IPS-NIHi11 (cell line): ENCODE measurements around the gene MYO1A.
A peak's percentile ranks its signal among the peaks of the same experiment; 100 is the strongest.
"Not testable (repeated sequence)": the region's sequence is repeated elsewhere in the genome, so short reads cannot be mapped to it uniquely, and the experiment has no call there.

Experiments
- DNase-seq: peaks from one replicate; pipeline ENCODE4 v3.0.0; 2012; ENCODE audit warnings: mixed read lengths, low spot score

MYO1A gene

GRCh38 chr12:57087010-57087690, 37.2 kb upstream of the MYO1A start:
- peak; percentile 63 for DNase-seq

GRCh38 chr12:57086493-57087009, 36.6 kb upstream of the MYO1A start:
- peak; percentile 72 for DNase-seq

- no peak for DNase-seq
Observed at GRCh38 chr12:57085999-57086492, 36.1 kb upstream of the MYO1A start.

- DNase-seq, result no peak
Observed at GRCh38 chr12:57080855-57081254, 30.9 kb upstream of the MYO1A start.

- no peak for DNase-seq
Observed at GRCh38 chr12:57079821-57080220, 29.9 kb upstream of the MYO1A start.

- DNase-seq, result peak; percentile 97
Observed at GRCh38 chr12:57078519-57079404, 28.8 kb upstream of the MYO1A start, which contains the start of gene NEMP1. TSS of gene NEMP1 (minus strand) at chr12:57078791. CDS start at chr12:57078745, 46 bp downstream.

- DNase-seq, result not testable (repeated sequence)
Observed at GRCh38 chr12:57073566-57074450, 23.9 kb upstream of the MYO1A start.

- no peak for DNase-seq
Observed at GRCh38 chr12:57072661-57073060, 22.7 kb upstream of the MYO1A start.

GRCh38 chr12:57069523-57069922, 19.6 kb upstream of the MYO1A start:
- DNase-seq, result peak; percentile 72

GRCh38 chr12:57066245-57066644, 16.3 kb upstream of the MYO1A start:
- no peak for DNase-seq

GRCh38 chr12:57063991-57064685, 14.2 kb upstream of the MYO1A start:
- DNase-seq, result no peak

GRCh38 chr12:57058454-57058853, 8.5 kb upstream of the MYO1A start:
- no peak for DNase-seq

- DNase-seq, result no peak
Observed at GRCh38 chr12:57057067-57057751, 7.3 kb upstream of the MYO1A start.

GRCh38 chr12:57055824-57056223, 5.9 kb upstream of the MYO1A start:
- DNase-seq, result no peak

GRCh38 chr12:57053901-57054300, 4.0 kb upstream of the MYO1A start:
- DNase-seq, result not testable (repeated sequence)

GRCh38 chr12:57053146-57053545, 3.2 kb upstream of the MYO1A start:
- DNase-seq, result not testable (repeated sequence)

- DNase-seq, result no peak
Observed at GRCh38 chr12:57051011-57051410, 1.1 kb upstream of the MYO1A start.

- DNase-seq, result no peak
Observed at GRCh38 chr12:57049119-57049446, 846 bp downstream of the MYO1A start.

- DNase-seq, result no peak
Observed at GRCh38 chr12:57048423-57049118, 1.4 kb downstream of the MYO1A start.

GRCh38 chr12:57047981-57048380, 1.9 kb downstream of the MYO1A start:
- DNase-seq, result no peak
